ENCODE results near the gene GSTT2.

Gene GSTT2

DNA sequence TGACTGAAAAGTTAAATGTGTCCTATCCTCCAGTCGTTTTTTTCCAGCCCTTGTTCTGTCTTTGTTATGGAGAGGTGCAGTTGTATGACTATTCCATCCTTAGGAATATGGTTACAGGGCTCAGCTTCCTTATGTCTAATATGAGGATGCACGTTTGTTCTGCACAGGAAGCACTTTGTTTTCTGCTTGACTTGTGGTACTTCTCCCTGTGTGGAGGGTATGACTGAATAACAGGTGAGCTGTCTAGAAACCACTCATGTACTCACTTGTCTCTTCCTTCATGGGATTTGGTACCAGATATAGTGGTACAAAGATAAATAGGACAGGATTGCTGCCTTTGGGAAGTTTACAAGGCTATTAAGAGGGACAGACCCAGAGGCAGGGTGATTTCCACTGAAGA lies 48.6 kb downstream of the GSTT2 start:
- no peak overlapping the region for H3K4me3 ChIP-seq (ENCODE audit: low read length)
- H3K27me3 ChIP-seq (ENCODE audit: insufficient read depth, low read length) = no peaks in the 10 kb centered on the region
- H3K4me1 ChIP-seq (ENCODE audit: insufficient read depth, low read length) = peaks cover 6% of the 10 kb centered on the region
- WGBS = 80% methylated on average over 2 of the region's 2 CpGs
- no peaks in the 10 kb centered on the region for H3K36me3 ChIP-seq (ENCODE audit: insufficient read depth, low read length)
- no peaks in the 10 kb centered on the region for H3K9me3 ChIP-seq (ENCODE audit: insufficient read depth, low read depth, low read length)
- H3K27ac ChIP-seq (ENCODE audit: low read depth, low read length) = no peak overlapping the region
- no peak overlapping the region for H3K9ac ChIP-seq (ENCODE audit: low read depth, low read length)

GRCh38 chr22:24029304-24029703 lies 49.4 kb downstream of the GSTT2 start:
- Histone ChIP-seq H3K27ac (ENCODE audit: low read depth, low read length) (no peak overlapping the region), H3K9ac (ENCODE audit: low read depth, low read length) (no peak overlapping the region), H3K9me3 (ENCODE audit: insufficient read depth, low read depth, low read length) (no peaks in the 10 kb centered on the region), H3K4me3 (ENCODE audit: low read length) (no peak overlapping the region), H3K4me1 (ENCODE audit: insufficient read depth, low read length) (peaks cover 6% of the 10 kb centered on the region), H3K27me3 (ENCODE audit: insufficient read depth, low read length) (no peaks in the 10 kb centered on the region), H3K36me3 (ENCODE audit: insufficient read depth, low read length) (no peaks in the 10 kb centered on the region)
- 100% methylated on average over 3 of the region's 3 CpGs for WGBS

DNA sequence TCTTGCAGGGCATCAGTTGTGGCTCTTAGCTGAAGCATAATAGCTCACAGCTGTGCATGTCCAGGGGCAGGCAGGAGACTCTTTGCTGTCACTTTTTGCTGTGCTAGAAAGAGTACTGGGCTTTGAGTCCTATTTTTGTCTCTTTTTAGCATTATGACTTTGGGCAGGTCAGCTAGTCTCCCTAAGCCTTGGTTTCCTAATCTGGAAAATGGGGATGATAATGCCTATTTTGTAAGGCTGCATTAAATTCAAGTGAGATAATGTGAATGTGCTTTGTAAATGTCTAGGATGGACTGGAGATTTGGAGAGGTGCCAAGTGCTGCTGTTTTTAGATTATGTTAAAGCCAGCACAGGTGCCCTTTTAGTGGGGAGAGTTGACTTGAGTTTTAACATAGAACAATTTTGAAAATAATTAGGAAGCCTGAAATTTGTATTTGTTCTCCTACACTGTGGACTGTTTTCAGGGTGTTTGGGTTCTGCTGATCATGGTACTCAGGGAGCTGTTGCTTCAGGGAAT lies 50.3 kb downstream of the GSTT2 start:
- H3K27ac ChIP-seq (ENCODE audit: low read depth, low read length) = no peak overlapping the region
- H3K9me3 ChIP-seq (ENCODE audit: insufficient read depth, low read depth, low read length) = no peaks in the 10 kb centered on the region
- no peak overlapping the region for H3K4me3 ChIP-seq (ENCODE audit: low read length)
- no peaks in the 10 kb centered on the region for H3K36me3 ChIP-seq (ENCODE audit: insufficient read depth, low read length)
- H3K27me3 ChIP-seq (ENCODE audit: insufficient read depth, low read length) = no peaks in the 10 kb centered on the region
- H3K4me1 ChIP-seq (ENCODE audit: insufficient read depth, low read length) = peaks cover 6% of the 10 kb centered on the region
- H3K9ac ChIP-seq (ENCODE audit: low read depth, low read length) = no peak overlapping the region
